ENCODE results near the gene TRIM3.
"Not testable (repeated sequence)": the region's sequence is repeated elsewhere in the genome, so short reads cannot be mapped to it uniquely, and the experiment has no call there.

Gene TRIM3

DNA sequence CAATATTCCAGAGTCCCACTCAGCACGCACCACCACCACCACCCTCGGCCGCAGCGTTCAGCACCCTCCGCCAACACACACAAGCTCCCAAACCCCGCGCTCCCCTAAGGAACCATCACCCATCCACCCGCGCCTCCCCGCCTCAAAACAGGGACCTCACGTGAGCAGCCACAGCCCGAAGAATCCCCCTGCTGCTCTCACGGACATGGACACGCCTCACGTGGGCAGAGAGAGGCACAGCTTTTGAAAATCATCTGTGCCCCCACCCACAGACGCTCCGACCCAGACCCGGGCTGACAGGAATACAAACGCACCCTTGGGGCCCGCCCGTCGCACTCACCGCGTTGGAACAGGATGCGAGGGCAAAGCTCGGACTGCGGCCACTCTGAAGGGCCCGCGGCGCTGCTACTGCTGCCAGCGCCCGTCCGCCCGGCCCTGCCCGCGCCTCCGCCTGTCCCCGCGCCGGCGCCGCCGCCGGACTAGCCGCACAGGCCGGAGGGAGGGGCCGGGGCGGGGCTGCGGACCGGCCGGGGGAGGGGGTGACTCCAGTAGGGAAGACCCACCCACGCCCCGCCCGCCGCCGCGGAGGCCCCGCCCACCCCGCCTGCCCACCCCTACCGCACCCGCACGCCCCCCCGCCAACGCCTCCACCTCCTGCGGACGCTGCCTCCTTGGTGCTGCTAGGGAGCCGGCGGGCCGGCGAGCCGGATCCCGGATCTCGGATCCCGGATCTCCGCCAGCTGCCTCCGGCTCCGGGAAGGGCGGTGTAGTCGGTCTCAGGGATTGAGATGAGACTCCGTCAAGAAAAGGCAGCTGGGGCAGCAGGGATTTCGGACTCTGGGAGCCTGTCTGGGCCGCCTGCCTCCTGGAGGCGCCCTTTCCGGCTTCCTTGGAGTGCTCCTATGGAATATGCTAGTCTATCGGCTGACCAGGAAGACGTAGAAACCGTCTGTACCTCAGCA lies at the start of gene TRIM3:
TRIM3 (minus strand) TSS at position 491 of the 962 bp plus-strand sequence. CDS start 8,246 bp downstream, outside the sequence.
- peak within 1 kb of the TSS; percentile 81 to 86 for H3K4me3 ChIP-seq (ENCODE audit: low read depth in 1 of 2, low read length in 2 of 2)
- peak within 1 kb of the TSS; percentile 90 for H3K27ac ChIP-seq (ENCODE audit: low read depth, low read length)
- H3K4me1 ChIP-seq (ENCODE audit: control insufficient read depth in 1 of 2, insufficient read depth in 2 of 2, low read length in 2 of 2): peaks cover 52 to 59% of the 10 kb centered on the region in 2 donors
- H3K27me3 ChIP-seq (ENCODE audit: control insufficient read depth in 1 of 2, insufficient read depth in 2 of 2, low read length in 2 of 2): no peaks in the 10 kb centered on the region
- H3K36me3 ChIP-seq (ENCODE audit: control insufficient read depth in 1 of 2, insufficient read depth in 2 of 2, low read length in 2 of 2): peaks cover 18 to 23% of the 10 kb centered on the region in 2 donors
- peak within 1 kb of the TSS; percentile 87 to 88 for H3K9ac ChIP-seq (ENCODE audit: low read depth in 1 of 2, low read length in 2 of 2)
- no peaks in the 10 kb centered on the region for H3K9me3 ChIP-seq (ENCODE audit: control insufficient read depth in 1 of 2, low read length in 2 of 2)

DNA sequence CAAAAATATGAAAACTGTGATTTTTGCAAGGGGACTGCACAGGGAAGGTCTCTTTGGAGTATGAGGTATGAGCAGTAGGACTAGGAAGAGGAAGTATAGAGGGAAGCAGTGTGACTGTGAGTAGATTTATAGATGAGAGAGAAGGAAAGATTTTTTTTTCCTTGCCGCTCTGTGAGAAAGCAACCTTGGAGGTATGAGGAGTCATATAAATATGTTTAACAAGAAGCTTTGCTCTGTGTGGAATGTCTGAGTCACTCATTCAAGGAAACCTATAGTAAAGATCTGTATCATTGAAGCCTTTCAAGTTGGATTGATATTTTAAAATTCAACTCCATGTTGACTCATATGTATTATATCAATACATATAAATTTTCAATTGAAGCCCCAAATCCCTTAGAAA lies 49.5 kb upstream of the TRIM3 start:
- Histone ChIP-seq H3K4me3 (ENCODE audit: low read depth in 1 of 2, low read length in 2 of 2) (no peak overlapping the region), H3K36me3 (ENCODE audit: control insufficient read depth in 1 of 2, insufficient read depth in 2 of 2, low read length in 2 of 2) (peaks cover 5 to 13% of the 10 kb centered on the region in 2 donors), H3K9me3 (ENCODE audit: control insufficient read depth in 1 of 2, low read length in 2 of 2) (no peaks in the 10 kb centered on the region), H3K4me1 (ENCODE audit: control insufficient read depth in 1 of 2, insufficient read depth in 2 of 2, low read length in 2 of 2) (no peaks in the 10 kb centered on the region), H3K9ac (ENCODE audit: low read depth in 1 of 2, low read length in 2 of 2) (no peak overlapping the region), H3K27ac (ENCODE audit: low read depth, low read length) (no peak overlapping the region), H3K27me3 (ENCODE audit: control insufficient read depth in 1 of 2, insufficient read depth in 2 of 2, low read length in 2 of 2) (no peaks in the 10 kb centered on the region)

DNA sequence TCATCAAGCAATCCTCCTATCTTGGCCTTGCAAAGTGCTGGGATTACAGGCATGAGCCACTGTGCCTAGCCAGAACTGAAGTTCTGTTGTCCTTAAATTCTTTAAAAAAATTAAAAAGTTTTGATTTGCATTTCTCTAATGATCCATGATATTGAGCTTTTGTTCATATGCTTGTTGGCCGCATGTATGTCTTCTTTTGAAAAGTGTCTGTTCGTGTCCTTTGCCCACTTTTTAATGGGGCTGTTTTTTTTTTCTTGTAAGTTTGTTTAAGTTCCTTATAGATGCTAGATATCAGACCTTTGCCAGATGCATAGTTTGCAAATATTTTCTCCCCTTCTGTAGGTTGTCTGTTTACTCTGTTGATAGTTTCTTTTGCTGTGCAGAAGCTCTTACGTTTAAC lies 48.2 kb upstream of the TRIM3 start:
- H3K4me1 ChIP-seq (ENCODE audit: control insufficient read depth in 1 of 2, insufficient read depth in 2 of 2, low read length in 2 of 2); H3K27me3 ChIP-seq (ENCODE audit: control insufficient read depth in 1 of 2, insufficient read depth in 2 of 2, low read length in 2 of 2); H3K27ac ChIP-seq (ENCODE audit: low read depth, low read length); H3K9ac ChIP-seq (ENCODE audit: low read depth in 1 of 2, low read length in 2 of 2); H3K9me3 ChIP-seq (ENCODE audit: control insufficient read depth in 1 of 2, low read length in 2 of 2); H3K4me3 ChIP-seq (ENCODE audit: low read depth in 1 of 2, low read length in 2 of 2): not testable (repeated sequence)
- peaks cover 5 to 13% of the 10 kb centered on the region in 2 donors for H3K36me3 ChIP-seq (ENCODE audit: control insufficient read depth in 1 of 2, insufficient read depth in 2 of 2, low read length in 2 of 2)

DNA sequence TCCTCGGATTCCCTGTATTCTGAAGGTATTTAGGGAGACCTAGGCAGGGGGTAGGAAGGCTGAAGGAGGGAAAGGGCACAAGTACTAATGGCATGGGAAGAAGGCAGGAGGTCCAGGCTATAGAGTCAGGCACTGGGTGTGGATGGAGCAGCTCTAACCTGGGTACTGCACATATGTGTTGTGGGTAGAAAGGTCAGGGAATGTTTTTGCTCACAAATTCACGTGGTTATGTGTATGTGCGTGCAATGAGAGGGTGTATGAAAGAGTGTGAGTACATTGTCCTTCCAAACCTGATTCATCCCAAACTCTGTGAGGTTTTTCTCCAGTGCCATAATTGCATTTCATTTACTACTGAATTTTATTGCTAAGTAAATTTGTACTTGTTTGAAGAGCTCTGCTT lies 46.5 kb upstream of the TRIM3 start:
- Histone ChIP-seq H3K27me3 (ENCODE audit: control insufficient read depth in 1 of 2, insufficient read depth in 2 of 2, low read length in 2 of 2) (no peaks in the 10 kb centered on the region), H3K4me3 (ENCODE audit: low read depth in 1 of 2, low read length in 2 of 2) (no peak overlapping the region), H3K27ac (ENCODE audit: low read depth, low read length) (no peak overlapping the region), H3K9ac (ENCODE audit: low read depth in 1 of 2, low read length in 2 of 2) (no peak overlapping the region), H3K4me1 (ENCODE audit: control insufficient read depth in 1 of 2, insufficient read depth in 2 of 2, low read length in 2 of 2) (no peaks in the 10 kb centered on the region), H3K9me3 (ENCODE audit: control insufficient read depth in 1 of 2, low read length in 2 of 2) (no peaks in the 10 kb centered on the region), H3K36me3 (ENCODE audit: control insufficient read depth in 1 of 2, insufficient read depth in 2 of 2, low read length in 2 of 2) (peaks cover 5 to 13% of the 10 kb centered on the region in 2 donors)

DNA sequence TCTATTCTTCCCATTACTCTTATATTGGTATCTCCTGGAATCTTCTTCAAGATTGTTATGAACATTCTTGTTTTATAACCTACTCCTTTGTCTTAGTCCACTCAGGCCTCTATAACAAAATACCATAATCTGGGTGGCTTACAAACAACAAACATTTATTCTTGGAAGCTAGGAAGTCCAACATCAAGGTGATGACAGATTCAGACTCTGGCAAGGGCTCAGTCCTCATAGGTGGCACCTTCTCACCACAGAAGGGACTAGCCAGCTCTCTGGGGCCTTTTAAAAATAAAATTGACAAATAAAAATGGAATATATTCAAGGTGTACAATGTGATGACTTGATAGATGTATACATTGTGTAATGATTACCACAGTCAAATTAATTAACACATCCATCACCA lies 43.1 kb upstream of the TRIM3 start:
- Histone ChIP-seq H3K9me3 (ENCODE audit: control insufficient read depth in 1 of 2, low read length in 2 of 2) (no peaks in the 10 kb centered on the region), H3K4me1 (ENCODE audit: control insufficient read depth in 1 of 2, insufficient read depth in 2 of 2, low read length in 2 of 2) (no peaks in the 10 kb centered on the region), H3K36me3 (ENCODE audit: control insufficient read depth in 1 of 2, insufficient read depth in 2 of 2, low read length in 2 of 2) (peaks cover 5 to 21% of the 10 kb centered on the region in 2 donors), H3K4me3 (ENCODE audit: low read depth in 1 of 2, low read length in 2 of 2) (no peak overlapping the region), H3K27me3 (ENCODE audit: control insufficient read depth in 1 of 2, insufficient read depth in 2 of 2, low read length in 2 of 2) (no peaks in the 10 kb centered on the region), H3K9ac (ENCODE audit: low read depth in 1 of 2, low read length in 2 of 2) (no peak overlapping the region), H3K27ac (ENCODE audit: low read depth, low read length) (no peak overlapping the region)

DNA sequence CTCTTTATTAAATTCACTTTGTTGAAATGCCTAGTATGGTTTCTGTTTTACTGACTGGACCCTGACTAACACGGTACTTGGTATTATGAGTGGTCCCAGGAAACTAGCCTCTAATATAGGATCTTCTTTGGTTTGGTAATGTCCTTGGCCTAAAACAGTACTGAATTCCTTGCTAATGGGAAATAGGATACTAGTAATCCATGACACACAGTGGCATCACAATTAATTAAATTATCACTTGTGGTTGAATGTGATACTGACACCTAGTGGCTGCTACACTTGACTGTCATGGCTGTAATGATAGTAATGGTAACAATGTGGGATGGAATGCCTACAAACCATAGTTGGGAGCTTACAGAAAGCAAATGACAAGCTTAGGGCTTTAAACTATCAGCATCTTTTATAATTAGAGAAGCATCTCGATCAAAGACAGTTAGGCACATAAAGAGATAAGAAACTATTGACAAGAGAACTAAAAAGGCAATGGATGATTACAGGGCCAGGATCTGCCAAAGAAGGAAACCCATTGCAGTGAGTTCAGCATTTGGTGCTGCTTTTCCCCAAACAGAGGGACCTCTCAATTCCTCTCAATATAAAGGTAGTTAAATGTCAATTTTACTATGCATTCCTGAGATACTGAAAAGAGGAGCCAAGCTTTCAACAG lies 32.0 kb upstream of the TRIM3 start:
- no peaks in the 10 kb centered on the region for H3K27me3 ChIP-seq (ENCODE audit: control insufficient read depth in 1 of 2, insufficient read depth in 2 of 2, low read length in 2 of 2)
- H3K36me3 ChIP-seq (ENCODE audit: control insufficient read depth in 1 of 2, insufficient read depth in 2 of 2, low read length in 2 of 2): peaks cover 0 to 11% of the 10 kb centered on the region in 2 donors
- no peak overlapping the region for H3K9ac ChIP-seq (ENCODE audit: low read depth in 1 of 2, low read length in 2 of 2)
- H3K4me1 ChIP-seq (ENCODE audit: control insufficient read depth in 1 of 2, insufficient read depth in 2 of 2, low read length in 2 of 2): no peaks in the 10 kb centered on the region
- H3K4me3 ChIP-seq (ENCODE audit: low read depth in 1 of 2, low read length in 2 of 2): no peak overlapping the region
- no peak overlapping the region for H3K27ac ChIP-seq (ENCODE audit: low read depth, low read length)
- no peaks in the 10 kb centered on the region for H3K9me3 ChIP-seq (ENCODE audit: control insufficient read depth in 1 of 2, low read length in 2 of 2)

DNA sequence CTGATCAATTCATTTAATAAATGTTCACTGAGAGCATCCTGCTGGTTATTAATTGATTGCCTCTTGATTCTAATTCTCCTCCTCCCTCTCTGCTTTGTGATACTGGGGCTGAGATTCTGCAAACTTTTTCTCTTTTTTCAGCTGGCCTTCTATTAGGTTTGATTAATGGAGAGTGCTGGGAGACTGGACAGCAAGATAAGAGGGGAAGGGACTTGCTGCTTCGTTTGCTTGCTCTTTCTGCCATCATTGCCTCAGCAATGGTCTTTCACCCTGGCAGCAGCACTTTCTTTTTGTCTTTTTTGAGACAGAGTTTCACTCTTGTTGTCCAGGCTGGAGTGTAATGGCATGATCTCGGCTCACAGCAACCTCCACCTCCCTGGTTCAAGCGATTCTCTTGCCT lies 30.4 kb upstream of the TRIM3 start:
- H3K4me3 ChIP-seq (ENCODE audit: low read depth in 1 of 2, low read length in 2 of 2): no peak overlapping the region
- H3K4me1 ChIP-seq (ENCODE audit: control insufficient read depth in 1 of 2, insufficient read depth in 2 of 2, low read length in 2 of 2): no peaks in the 10 kb centered on the region
- H3K36me3 ChIP-seq (ENCODE audit: control insufficient read depth in 1 of 2, insufficient read depth in 2 of 2, low read length in 2 of 2): peaks cover 0 to 11% of the 10 kb centered on the region in 2 donors
- no peak overlapping the region for H3K9ac ChIP-seq (ENCODE audit: low read depth in 1 of 2, low read length in 2 of 2)
- no peak overlapping the region for H3K27ac ChIP-seq (ENCODE audit: low read depth, low read length)
- no peaks in the 10 kb centered on the region for H3K9me3 ChIP-seq (ENCODE audit: control insufficient read depth in 1 of 2, low read length in 2 of 2)
- no peaks in the 10 kb centered on the region for H3K27me3 ChIP-seq (ENCODE audit: control insufficient read depth in 1 of 2, insufficient read depth in 2 of 2, low read length in 2 of 2)

DNA sequence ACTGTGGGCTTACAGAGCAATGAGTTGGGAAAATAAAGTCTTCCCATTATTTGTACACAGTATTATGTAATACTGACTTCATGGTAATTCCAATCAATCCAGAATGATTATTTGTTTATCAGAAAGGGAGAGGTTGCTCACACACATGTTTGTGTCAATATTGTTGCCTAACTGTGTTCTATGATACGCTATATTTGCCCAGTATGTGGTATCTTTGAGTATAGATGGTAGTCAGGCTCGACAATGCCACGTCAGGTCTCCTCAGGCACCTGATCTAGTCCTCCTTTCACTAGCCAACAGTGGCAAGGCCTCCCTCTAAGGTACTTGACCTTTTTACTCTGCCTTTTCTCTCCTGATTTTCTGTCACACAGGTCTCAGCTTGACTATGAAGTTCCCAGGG lies 28.6 kb upstream of the TRIM3 start:
- Histone ChIP-seq H3K27me3 (ENCODE audit: control insufficient read depth in 1 of 2, insufficient read depth in 2 of 2, low read length in 2 of 2) (no peaks in the 10 kb centered on the region), H3K4me3 (ENCODE audit: low read depth in 1 of 2, low read length in 2 of 2) (no peak overlapping the region), H3K9me3 (ENCODE audit: control insufficient read depth in 1 of 2, low read length in 2 of 2) (no peaks in the 10 kb centered on the region), H3K27ac (ENCODE audit: low read depth, low read length) (no peak overlapping the region), H3K4me1 (ENCODE audit: control insufficient read depth in 1 of 2, insufficient read depth in 2 of 2, low read length in 2 of 2) (peaks cover 0 to 5% of the 10 kb centered on the region in 2 donors), H3K9ac (ENCODE audit: low read depth in 1 of 2, low read length in 2 of 2) (no peak overlapping the region), H3K36me3 (ENCODE audit: control insufficient read depth in 1 of 2, insufficient read depth in 2 of 2, low read length in 2 of 2) (peaks cover 4 to 27% of the 10 kb centered on the region in 2 donors)

DNA sequence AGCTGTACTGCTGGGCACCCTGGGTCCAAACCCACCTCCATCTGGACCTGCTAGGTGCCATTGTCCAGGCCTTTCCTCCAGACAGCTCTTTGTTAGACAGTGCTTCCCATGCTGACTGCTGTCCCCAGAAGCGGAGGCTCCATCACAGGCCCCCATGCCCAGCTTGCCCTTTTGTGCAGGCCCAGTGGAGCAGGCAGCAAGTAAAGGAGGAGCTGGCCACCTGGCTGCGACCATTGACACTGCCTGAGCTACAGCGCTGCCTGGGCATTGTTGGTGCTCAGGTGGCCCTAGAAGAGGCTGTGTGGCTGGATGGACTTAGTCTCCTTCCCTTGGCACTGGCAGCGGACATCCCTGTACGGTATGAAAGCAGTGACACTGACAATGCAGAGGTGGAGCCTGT lies 24.8 kb upstream of the TRIM3 start:
- Histone ChIP-seq H3K4me1 (ENCODE audit: control insufficient read depth in 1 of 2, insufficient read depth in 2 of 2, low read length in 2 of 2) (peaks cover 0 to 5% of the 10 kb centered on the region in 2 donors), H3K27me3 (ENCODE audit: control insufficient read depth in 1 of 2, insufficient read depth in 2 of 2, low read length in 2 of 2) (no peaks in the 10 kb centered on the region), H3K36me3 (ENCODE audit: control insufficient read depth in 1 of 2, insufficient read depth in 2 of 2, low read length in 2 of 2) (peaks cover 4 to 28% of the 10 kb centered on the region in 2 donors), H3K27ac (ENCODE audit: low read depth, low read length) (no peak overlapping the region), H3K9ac (ENCODE audit: low read depth in 1 of 2, low read length in 2 of 2) (no peak overlapping the region), H3K9me3 (ENCODE audit: control insufficient read depth in 1 of 2, low read length in 2 of 2) (no peaks in the 10 kb centered on the region), H3K4me3 (ENCODE audit: low read depth in 1 of 2, low read length in 2 of 2) (no peak overlapping the region)

DNA sequence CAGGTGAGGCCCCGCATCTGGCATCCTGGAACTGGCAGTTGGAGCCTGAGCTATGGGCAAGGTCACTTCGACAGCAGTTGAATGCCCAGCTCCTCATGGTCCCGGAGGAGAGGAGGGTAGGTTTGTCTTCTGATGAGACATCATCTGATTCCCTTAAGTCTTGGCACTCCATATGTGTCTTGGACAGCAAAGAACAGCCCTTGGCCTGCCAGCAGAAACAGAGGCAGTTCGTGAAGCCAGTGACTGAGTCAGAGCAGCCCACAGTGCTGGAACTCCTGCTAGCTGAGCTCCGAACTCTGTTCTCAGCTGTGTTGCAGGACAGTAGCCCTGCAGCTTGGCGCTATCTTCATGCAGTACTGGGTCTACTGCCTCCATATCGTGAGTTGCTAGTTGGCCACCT lies 24.4 kb upstream of the TRIM3 start:
- no peaks in the 10 kb centered on the region for H3K27me3 ChIP-seq (ENCODE audit: control insufficient read depth in 1 of 2, insufficient read depth in 2 of 2, low read length in 2 of 2)
- no peak overlapping the region for H3K27ac ChIP-seq (ENCODE audit: low read depth, low read length)
- H3K9me3 ChIP-seq (ENCODE audit: control insufficient read depth in 1 of 2, low read length in 2 of 2): no peaks in the 10 kb centered on the region
- H3K36me3 ChIP-seq (ENCODE audit: control insufficient read depth in 1 of 2, insufficient read depth in 2 of 2, low read length in 2 of 2): peaks cover 4 to 27% of the 10 kb centered on the region in 2 donors
- no peak overlapping the region for H3K9ac ChIP-seq (ENCODE audit: low read depth in 1 of 2, low read length in 2 of 2)
- H3K4me1 ChIP-seq (ENCODE audit: control insufficient read depth in 1 of 2, insufficient read depth in 2 of 2, low read length in 2 of 2): peaks cover 0 to 5% of the 10 kb centered on the region in 2 donors
- no peak overlapping the region for H3K4me3 ChIP-seq (ENCODE audit: low read depth in 1 of 2, low read length in 2 of 2)
